ENCODE measurements around the gene SF3A1. TPM values are rescaled to one million over a fixed set of nuclear protein-coding genes. Genes with fewer than 3 reads are reported as not detected.
"Not testable (repeated sequence)": the region's sequence is repeated elsewhere in the genome, so short reads cannot be mapped to it uniquely, and the experiment has no call there.

SF3A1 gene
- total and polyA plus RNA-seq, 3 experiments from 2014 or later = 139 to 241 (median 235) TPM

- Mint-ChIP-seq H3K27ac (no peak overlapping the region), H3K9me3 (no peaks in the 10 kb centered on the region), H3K27me3 (no peaks in the 10 kb centered on the region), H3K4me3 (no peak overlapping the region), H3K4me1 (peaks cover 7 to 18% (median 14%) of the 10 kb centered on the region in 3 donors), H3K36me3 (peaks cover 5 to 99% (median 14%) of the 10 kb centered on the region in 3 donors)
- no peak overlapping the region for H3K4me3 ChIP-seq (ENCODE audit: low read length)
- ChIA-PET POLR2A (interaction anchor here (1.3 kb wide), 1 partner anchor 16 kb away, joined by 4 read pairs; the partner anchor contains the start of genes CCDC157 and SF3A1), CTCF (interaction anchor here (0.8 kb wide), 1 partner anchor 53 kb away, joined by 3 read pairs; no protein-coding TSS in a partner anchor)
- H3K27ac ChIP-seq (ENCODE audit: low read depth, low read length) = no peak overlapping the region
- H3K4me1 ChIP-seq (ENCODE audit: insufficient read depth, low read length) = no peaks in the 10 kb centered on the region
- H3K9me3 ChIP-seq (ENCODE audit: low read length) = no peaks in the 10 kb centered on the region
- H3K27me3 ChIP-seq (ENCODE audit: insufficient read depth, low read length, poor library complexity, severe bottlenecking) = no peaks in the 10 kb centered on the region
- no peak for DNase-seq
- H3K36me3 ChIP-seq (ENCODE audit: insufficient read depth, low read length) = peaks cover 92% of the 10 kb centered on the region
Observed at GRCh38 chr22:30340911-30341685, 15.6 kb downstream of the SF3A1 start.

- H3K4me1 ChIP-seq (ENCODE audit: insufficient read depth, low read length) = no peaks in the 10 kb centered on the region
- POLR2A ChIA-PET = no interaction called here
- H3K27me3 Mint-ChIP-seq = no peaks in the 10 kb centered on the region
- no peaks in the 10 kb centered on the region for H3K9me3 Mint-ChIP-seq
- peaks cover 5 to 99% (median 15%) of the 10 kb centered on the region in 3 donors for H3K36me3 Mint-ChIP-seq
- H3K27ac Mint-ChIP-seq = peak overlapping the region in 3 of 8 donors; percentile 16 to 93 (median 29)
- H3K4me3 ChIP-seq (ENCODE audit: low read length) = no peak overlapping the region
- H3K9me3 ChIP-seq (ENCODE audit: low read length) = no peaks in the 10 kb centered on the region
- H3K4me3 Mint-ChIP-seq = no peak overlapping the region
- no peak for DNase-seq
- H3K36me3 ChIP-seq (ENCODE audit: insufficient read depth, low read length) = peaks cover 92% of the 10 kb centered on the region
- peaks cover 0 to 3% (median 0%) of the 10 kb centered on the region in 3 donors for H3K4me1 Mint-ChIP-seq
- CTCF ChIA-PET = interaction anchor here (2.8 kb wide), 1 partner anchor 51 kb away, joined by 11 read pairs; the partner anchor contains the start of gene CASTOR1
- no peaks in the 10 kb centered on the region for H3K27me3 ChIP-seq (ENCODE audit: insufficient read depth, low read length, poor library complexity, severe bottlenecking)
- H3K27ac ChIP-seq (ENCODE audit: low read depth, low read length) = no peak overlapping the region
Observed at GRCh38 chr22:30338802-30339201, 17.9 kb downstream of the SF3A1 start.

GRCh38 chr22:30338341-30338740 is 18.4 kb downstream of the SF3A1 start:
- DNase-seq; H3K27me3 Mint-ChIP-seq; H3K4me1 Mint-ChIP-seq; H3K4me3 ChIP-seq (ENCODE audit: low read length); H3K9me3 ChIP-seq (ENCODE audit: low read length); H3K9me3 Mint-ChIP-seq; H3K4me3 Mint-ChIP-seq; H3K27ac ChIP-seq (ENCODE audit: low read depth, low read length); H3K4me1 ChIP-seq (ENCODE audit: insufficient read depth, low read length); H3K27me3 ChIP-seq (ENCODE audit: insufficient read depth, low read length, poor library complexity, severe bottlenecking): not testable (repeated sequence)
- peaks cover 91% of the 10 kb centered on the region for H3K36me3 ChIP-seq (ENCODE audit: insufficient read depth, low read length)
- Mint-ChIP-seq H3K27ac (peak overlapping the region in 1 of 8 donors; percentile 93), H3K36me3 (peaks cover 3 to 99% (median 15%) of the 10 kb centered on the region in 3 donors)
- ChIA-PET CTCF (interaction anchor here (2.8 kb wide), 1 partner anchor 50 kb away, joined by 11 read pairs; the partner anchor contains the start of gene CASTOR1), POLR2A (interaction anchor here (1.1 kb wide), 1 partner anchor 11 kb away, joined by 3 read pairs; the partner anchor contains the start of gene TBC1D10A)

- Histone ChIP-seq H3K4me1 (ENCODE audit: insufficient read depth, low read length) (no peaks in the 10 kb centered on the region), H3K9me3 (ENCODE audit: low read length) (no peaks in the 10 kb centered on the region), H3K36me3 (ENCODE audit: insufficient read depth, low read length) (peaks cover 91% of the 10 kb centered on the region), H3K27me3 (ENCODE audit: insufficient read depth, low read length, poor library complexity, severe bottlenecking) (no peaks in the 10 kb centered on the region), H3K27ac (ENCODE audit: low read depth, low read length) (no peak overlapping the region), H3K4me3 (ENCODE audit: low read length) (no peak overlapping the region)
- no peak for DNase-seq
- no peaks in the 10 kb centered on the region for H3K4me1 Mint-ChIP-seq
- H3K4me3 Mint-ChIP-seq = no peak overlapping the region
- POLR2A ChIA-PET = interaction anchor here (1.1 kb wide), 1 partner anchor 10 kb away, joined by 3 read pairs; the partner anchor contains the start of gene TBC1D10A
- no peaks in the 10 kb centered on the region for H3K9me3 Mint-ChIP-seq
- peaks cover 0 to 99% (median 13%) of the 10 kb centered on the region in 3 donors for H3K36me3 Mint-ChIP-seq
- CTCF ChIA-PET = interaction anchor here (0.6 to 2.8 kb wide), 2 partner anchors 49 to 1424 kb away, joined by 3 to 11 read pairs; partner anchors contain the start of gene CASTOR1
- H3K27ac Mint-ChIP-seq = peak overlapping the region in 2 of 8 donors; percentile 51 to 56
- H3K27me3 Mint-ChIP-seq = no peaks in the 10 kb centered on the region
Observed at GRCh38 chr22:30337461-30337778, 19.3 kb downstream of the SF3A1 start.

- peak overlapping the region in 3 of 8 donors; percentile 11 to 29 (median 22) for H3K27ac Mint-ChIP-seq
- H3K4me1 Mint-ChIP-seq = no peaks in the 10 kb centered on the region
- Histone ChIP-seq H3K27ac (ENCODE audit: low read depth, low read length) (no peak overlapping the region), H3K27me3 (ENCODE audit: insufficient read depth, low read length, poor library complexity, severe bottlenecking) (no peaks in the 10 kb centered on the region), H3K36me3 (ENCODE audit: insufficient read depth, low read length) (peaks cover 89% of the 10 kb centered on the region), H3K4me3 (ENCODE audit: low read length) (no peak overlapping the region), H3K4me1 (ENCODE audit: insufficient read depth, low read length) (no peaks in the 10 kb centered on the region), H3K9me3 (ENCODE audit: low read length) (no peaks in the 10 kb centered on the region)
- POLR2A ChIA-PET = no interaction called here
- H3K4me3 Mint-ChIP-seq = no peak overlapping the region
- peaks cover 0 to 98% (median 9%) of the 10 kb centered on the region in 3 donors for H3K36me3 Mint-ChIP-seq
- DNase-seq = no peak
- H3K27me3 Mint-ChIP-seq = no peaks in the 10 kb centered on the region
- CTCF ChIA-PET = interaction anchor here (0.6 to 2.8 kb wide), 2 partner anchors 49 to 1424 kb away, joined by 3 to 11 read pairs; partner anchors contain the start of gene CASTOR1
- H3K9me3 Mint-ChIP-seq = no peaks in the 10 kb centered on the region
Observed at GRCh38 chr22:30336752-30337460, 19.8 kb downstream of the SF3A1 start.

- peaks cover 0 to 92% (median 14%) of the 10 kb centered on the region in 3 donors for H3K36me3 Mint-ChIP-seq
- DNase-seq = no peak
Observed at GRCh38 chr22:30335236-30335635, 21.5 kb downstream of the SF3A1 start.

GRCh38 chr22:30334646-30335045 is 22.0 kb downstream of the SF3A1 start:
- H3K4me3 Mint-ChIP-seq = no peak overlapping the region
- H3K27ac ChIP-seq (ENCODE audit: low read depth, low read length) = no peak overlapping the region
- DNase-seq = no peak
- H3K36me3 Mint-ChIP-seq = peaks cover 0 to 89% (median 14%) of the 10 kb centered on the region in 3 donors
- H3K36me3 ChIP-seq (ENCODE audit: insufficient read depth, low read length) = peaks cover 69% of the 10 kb centered on the region
- ChIA-PET CTCF (interaction anchor here (1.2 to 2.3 kb wide), 2 partner anchors 24 to 47 kb away, joined by 3 to 7 read pairs; no protein-coding TSS in a partner anchor), POLR2A (no interaction called here)
- no peaks in the 10 kb centered on the region for H3K9me3 ChIP-seq (ENCODE audit: low read length)
- no peaks in the 10 kb centered on the region for H3K27me3 Mint-ChIP-seq
- H3K4me1 ChIP-seq (ENCODE audit: insufficient read depth, low read length) = no peaks in the 10 kb centered on the region
- H3K27me3 ChIP-seq (ENCODE audit: insufficient read depth, low read length, poor library complexity, severe bottlenecking) = no peaks in the 10 kb centered on the region
- no peaks in the 10 kb centered on the region for H3K4me1 Mint-ChIP-seq
- H3K27ac Mint-ChIP-seq = peak overlapping the region in 4 of 8 donors; percentile 50 to 93 (median 58)
- H3K4me3 ChIP-seq (ENCODE audit: low read length) = no peak overlapping the region
- H3K9me3 Mint-ChIP-seq = no peaks in the 10 kb centered on the region

More at GRCh38 chr22:30335236-30335635, 21.5 kb downstream of the SF3A1 start:
- ChIA-PET POLR2A (no interaction called here), CTCF (interaction anchor here (1.2 to 2.3 kb wide), 2 partner anchors 25 to 47 kb away, joined by 3 to 7 read pairs; no protein-coding TSS in a partner anchor)
- Histone ChIP-seq H3K9me3 (ENCODE audit: low read length) (no peaks in the 10 kb centered on the region), H3K27ac (ENCODE audit: low read depth, low read length) (no peak overlapping the region), H3K27me3 (ENCODE audit: insufficient read depth, low read length, poor library complexity, severe bottlenecking) (no peaks in the 10 kb centered on the region), H3K4me3 (ENCODE audit: low read length) (no peak overlapping the region), H3K4me1 (ENCODE audit: insufficient read depth, low read length) (no peaks in the 10 kb centered on the region), H3K36me3 (ENCODE audit: insufficient read depth, low read length) (peaks cover 74% of the 10 kb centered on the region)
- H3K9me3 Mint-ChIP-seq = no peaks in the 10 kb centered on the region
- H3K27me3 Mint-ChIP-seq = no peaks in the 10 kb centered on the region
- H3K4me3 Mint-ChIP-seq = no peak overlapping the region
- no peaks in the 10 kb centered on the region for H3K4me1 Mint-ChIP-seq
- H3K27ac Mint-ChIP-seq = peak overlapping the region in 4 of 8 donors; percentile 21 to 61 (median 52)

Data from CD8-positive, alpha-beta memory T cell (primary cell).